NCI-H748 treated with DMSO at 0.1 percent for 48 hours (cell line): ENCODE measurements around the gene MTX2.
A peak's percentile ranks its signal among the peaks of the same experiment; 100 is the strongest.
"Not testable (repeated sequence)": the region's sequence is repeated elsewhere in the genome, so short reads cannot be mapped to it uniquely, and the experiment has no call there.

Source experiments
- DNase-seq: peaks from one replicate; lab custom pipeline; 2025; lab: John Stamatoyannopoulos, UW

Gene MTX2

GRCh38 chr2:176291335-176291734 lies 22.1 kb downstream of the MTX2 start:
- no peak for DNase-seq

DNA sequence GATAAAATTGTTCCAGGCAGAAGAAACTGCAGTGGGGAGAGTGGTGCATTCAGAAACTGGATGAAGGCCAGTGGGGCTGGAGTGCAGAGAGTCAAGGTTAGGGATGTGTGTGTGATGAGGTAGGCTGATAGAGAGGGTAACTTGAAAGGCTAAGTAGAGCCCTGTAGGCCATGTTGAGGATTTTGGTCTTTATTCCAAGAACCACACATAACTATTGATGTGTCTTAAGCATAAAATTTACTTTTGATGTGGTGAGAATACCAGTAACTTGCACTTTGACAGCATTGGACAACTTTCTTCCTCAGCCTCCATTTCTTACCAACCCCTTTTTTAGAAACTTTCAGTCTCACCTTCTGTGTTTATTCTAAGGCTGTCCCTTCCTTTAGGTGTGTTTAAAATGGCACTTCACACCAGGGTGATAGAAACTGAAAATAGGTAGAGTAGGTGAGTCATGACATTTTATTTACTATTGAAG lies 22.6 kb downstream of the MTX2 start:
- DNase-seq, result no peak

GRCh38 chr2:176292608-176293007 lies 23.4 kb downstream of the MTX2 start:
- no peak for DNase-seq

DNA sequence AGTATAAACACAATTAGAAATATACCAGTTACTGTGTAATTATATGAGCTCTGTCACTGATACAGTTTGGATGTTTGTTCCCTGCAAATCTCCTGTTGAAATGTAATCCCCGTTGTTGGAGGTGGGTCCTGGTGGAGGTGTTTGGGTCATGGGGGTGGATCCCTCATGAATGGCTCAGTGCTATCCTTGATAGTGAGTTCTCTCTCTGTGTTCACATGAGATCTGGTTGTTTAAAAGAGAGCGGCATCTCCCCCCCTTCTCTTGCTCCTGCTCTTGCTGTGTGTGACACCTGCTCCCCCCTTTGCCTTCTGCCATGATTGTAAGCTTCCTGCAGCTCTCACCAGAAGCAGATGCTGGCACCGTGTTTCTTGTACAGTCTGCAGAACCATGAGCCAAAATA lies 24.1 kb downstream of the MTX2 start:
- DNase-seq, result peak; percentile 29

DNA sequence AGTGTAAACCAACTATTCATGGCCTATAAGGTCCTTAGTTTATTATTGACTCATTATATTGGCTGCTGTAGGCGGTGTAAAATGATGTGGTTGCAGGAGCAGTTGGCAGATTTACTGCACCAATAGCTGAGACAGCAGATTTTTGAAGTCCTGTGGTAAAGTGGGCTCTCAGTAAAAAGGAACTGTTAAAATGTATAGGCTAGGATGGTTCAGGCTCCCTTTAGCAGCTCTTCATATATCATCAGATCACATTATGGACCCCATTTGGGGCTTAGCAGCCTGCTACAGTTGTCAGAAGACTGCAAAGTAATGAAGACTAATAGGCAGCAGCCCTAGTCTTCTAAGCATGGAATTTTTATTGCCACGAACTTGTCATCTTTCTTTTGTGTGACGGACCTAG lies 27.8 kb downstream of the MTX2 start:
- DNase-seq, result no peak

DNA sequence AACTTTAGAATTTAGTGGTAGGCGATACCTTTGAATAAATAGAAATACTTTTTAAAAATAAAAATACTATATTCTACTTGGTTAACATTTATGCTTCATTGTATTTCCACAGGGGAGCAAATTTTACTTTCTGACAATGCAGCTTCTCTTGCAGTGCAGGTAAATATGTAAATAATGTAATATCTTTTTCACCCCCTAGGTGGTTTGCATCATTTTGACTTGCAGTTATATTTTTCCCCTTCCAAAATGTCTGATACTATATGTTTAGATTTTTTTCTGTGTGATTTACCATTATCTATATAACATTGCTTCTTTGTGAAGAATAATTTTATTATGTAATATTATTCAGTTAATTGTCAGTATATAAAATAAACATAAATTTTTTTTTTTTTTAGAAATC lies 28.5 kb downstream of the MTX2 start:
- DNase-seq, result no peak

DNA sequence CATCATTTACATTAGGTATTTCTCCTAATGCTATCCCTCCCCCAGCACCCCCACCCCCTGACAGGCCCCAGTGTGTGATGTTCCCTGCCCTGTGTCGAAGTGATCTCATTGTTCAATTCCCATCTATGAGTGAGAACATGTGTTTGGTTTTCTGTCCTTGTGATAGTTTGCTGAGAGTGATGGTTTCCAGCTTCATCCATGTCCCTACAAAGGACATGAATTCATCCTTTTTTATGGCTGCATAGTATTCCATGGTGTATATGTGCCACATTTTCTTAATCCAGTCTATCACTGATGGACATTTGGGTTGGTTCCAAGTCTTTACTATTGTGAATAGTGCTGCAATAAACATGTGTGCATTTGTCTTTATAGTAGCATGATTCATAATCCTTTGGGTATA lies 36.8 kb downstream of the MTX2 start:
- DNase-seq, result not testable (repeated sequence)

DNA sequence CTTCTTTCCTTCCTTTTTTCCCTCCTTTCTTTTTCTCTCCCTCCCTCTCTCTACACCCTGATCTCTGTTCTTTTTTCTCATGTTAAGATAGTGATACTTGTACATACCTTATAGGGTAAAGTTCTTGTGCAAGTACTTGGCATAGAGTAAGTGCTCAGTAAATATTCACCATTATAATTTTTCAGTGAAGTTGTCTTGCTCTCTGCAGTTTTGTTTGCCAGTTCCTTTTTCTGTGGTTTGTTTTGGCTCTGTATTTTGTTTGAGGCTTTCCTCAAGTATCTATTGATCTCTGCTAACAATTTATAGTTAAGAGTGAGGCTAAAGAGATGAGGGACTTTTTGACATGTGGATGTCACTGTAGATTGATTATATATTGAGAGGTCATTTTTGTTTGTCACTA lies 48.0 kb downstream of the MTX2 start:
- no peak for DNase-seq

GRCh38 chr2:176317623-176318065 lies 48.4 kb downstream of the MTX2 start:
- DNase-seq, result no peak

DNA sequence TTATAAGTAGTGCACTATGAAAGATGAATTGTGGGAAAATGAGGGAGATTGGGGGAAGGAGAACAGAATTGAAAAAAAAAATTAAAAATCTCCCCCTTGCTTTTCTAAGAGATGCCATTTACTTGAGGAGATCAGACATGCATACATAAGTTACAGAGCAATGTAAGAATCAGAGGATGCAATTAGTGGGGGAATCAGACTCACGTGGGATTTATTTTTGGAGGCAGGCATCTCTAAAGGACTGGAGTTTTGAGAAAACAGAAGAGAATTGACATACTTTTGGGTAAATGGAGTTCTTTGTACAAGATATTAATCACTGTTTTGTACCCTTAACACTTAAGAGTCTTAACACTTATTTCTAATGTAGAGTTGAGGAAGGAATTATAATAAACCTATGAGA lies 52.7 kb downstream of the MTX2 start:
- DNase-seq, result no peak

DNA sequence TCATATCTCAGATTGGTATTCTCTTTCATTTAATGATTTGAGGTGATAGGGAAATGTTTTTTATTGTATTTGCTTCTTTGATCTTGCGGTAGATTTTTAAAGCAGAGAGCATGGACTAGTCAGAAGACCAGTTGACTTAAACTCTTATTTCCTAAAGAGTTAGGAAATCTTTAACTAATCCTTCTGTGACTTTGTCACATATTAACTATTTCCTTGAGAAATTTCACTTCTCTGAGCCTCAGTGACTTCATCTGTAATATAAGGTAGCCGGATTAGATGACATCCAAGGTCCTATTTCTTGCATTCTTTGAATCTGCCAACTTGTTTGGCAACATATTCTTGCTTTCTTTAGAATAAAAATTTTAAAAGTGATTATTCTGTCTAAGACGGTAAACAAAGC lies 55.6 kb downstream of the MTX2 start:
- DNase-seq, result no peak

DNA sequence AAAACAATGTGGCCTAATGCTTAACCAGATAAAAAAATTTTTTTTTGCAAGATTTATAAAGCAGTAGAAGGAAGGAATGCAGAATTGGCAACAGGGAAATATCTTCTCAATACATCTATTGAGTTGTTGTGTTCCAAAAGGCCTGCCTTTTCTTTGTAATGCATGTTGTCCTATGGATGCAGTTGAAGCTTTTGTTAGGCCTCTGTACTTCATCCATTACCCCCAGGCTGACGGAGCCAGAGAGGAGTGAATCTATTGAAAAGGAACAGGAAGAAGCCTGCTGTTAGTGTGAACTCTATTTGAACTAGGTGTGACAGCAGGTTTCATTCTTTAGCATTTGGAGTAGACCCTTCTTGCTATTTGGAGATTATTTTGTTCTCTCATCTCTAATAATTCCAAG lies 56.5 kb downstream of the MTX2 start:
- peak; percentile 61 for DNase-seq

GRCh38 chr2:176328149-176328548 lies 58.9 kb downstream of the MTX2 start:
- no peak for DNase-seq

- DNase-seq, result no peak
Observed at GRCh38 chr2:176330612-176331011, 61.4 kb downstream of the MTX2 start.

DNA sequence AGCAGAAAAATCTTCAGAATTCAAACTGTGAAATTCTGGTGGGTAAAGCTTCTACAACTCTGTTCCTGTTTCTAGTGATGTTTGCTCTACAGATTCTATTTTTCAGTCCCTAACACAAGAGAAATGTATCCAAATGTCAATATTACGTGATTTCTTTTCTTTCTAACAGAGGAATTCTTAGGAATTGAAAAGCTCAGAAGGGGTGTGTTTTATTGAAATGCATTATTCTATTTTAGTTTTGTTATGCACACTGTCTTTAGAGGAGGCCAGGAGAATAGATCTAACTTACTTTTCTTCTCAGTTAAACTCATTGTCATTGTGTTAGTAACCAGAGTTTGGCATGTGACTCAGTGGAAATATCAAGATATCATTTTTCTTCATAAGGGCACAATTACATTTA lies 62.4 kb downstream of the MTX2 start:
- no peak for DNase-seq

DNA sequence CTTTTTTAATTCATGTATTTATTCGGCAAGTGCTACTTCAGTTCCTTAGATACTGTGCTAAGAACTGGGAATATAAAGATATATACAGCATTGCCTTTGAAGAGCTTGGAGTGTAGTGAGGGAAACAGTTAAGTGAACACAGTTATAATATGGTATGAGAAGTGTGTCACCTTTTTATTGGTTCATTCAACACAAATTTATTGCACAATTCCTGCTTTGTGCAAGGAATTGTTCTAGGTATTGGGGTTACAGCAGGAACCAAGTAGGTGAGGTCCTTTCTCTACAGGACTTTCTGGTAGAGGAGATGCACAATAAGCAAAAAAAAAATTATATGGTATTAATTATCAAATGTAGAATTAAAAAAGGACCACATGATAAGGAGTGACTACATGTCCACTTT lies 65.5 kb downstream of the MTX2 start:
- no peak for DNase-seq

GRCh38 chr2:176338395-176338794 lies 69.2 kb downstream of the MTX2 start:
- no peak for DNase-seq

DNA sequence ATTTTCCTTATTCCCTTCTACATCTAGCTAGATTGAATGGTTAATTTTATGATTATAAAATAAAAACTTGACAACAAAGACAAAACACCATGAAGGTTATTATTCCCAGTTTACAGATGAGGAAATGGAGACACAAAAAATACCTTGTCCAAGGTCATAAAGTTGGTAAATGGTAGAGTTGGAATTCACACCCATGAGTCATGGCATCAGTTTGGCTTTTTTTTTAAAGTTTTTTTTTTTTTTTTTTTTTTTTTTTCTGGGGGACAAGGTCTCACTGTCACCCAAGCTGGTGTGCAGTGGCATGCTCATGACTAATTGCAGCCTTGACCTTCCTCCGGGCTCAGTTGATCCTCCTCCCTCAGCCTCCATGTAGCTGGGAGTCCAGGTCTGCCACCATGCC lies 70.0 kb downstream of the MTX2 start:
- no peak for DNase-seq

GRCh38 chr2:176356251-176356650 lies 87.0 kb downstream of the MTX2 start:
- DNase-seq, result no peak

DNA sequence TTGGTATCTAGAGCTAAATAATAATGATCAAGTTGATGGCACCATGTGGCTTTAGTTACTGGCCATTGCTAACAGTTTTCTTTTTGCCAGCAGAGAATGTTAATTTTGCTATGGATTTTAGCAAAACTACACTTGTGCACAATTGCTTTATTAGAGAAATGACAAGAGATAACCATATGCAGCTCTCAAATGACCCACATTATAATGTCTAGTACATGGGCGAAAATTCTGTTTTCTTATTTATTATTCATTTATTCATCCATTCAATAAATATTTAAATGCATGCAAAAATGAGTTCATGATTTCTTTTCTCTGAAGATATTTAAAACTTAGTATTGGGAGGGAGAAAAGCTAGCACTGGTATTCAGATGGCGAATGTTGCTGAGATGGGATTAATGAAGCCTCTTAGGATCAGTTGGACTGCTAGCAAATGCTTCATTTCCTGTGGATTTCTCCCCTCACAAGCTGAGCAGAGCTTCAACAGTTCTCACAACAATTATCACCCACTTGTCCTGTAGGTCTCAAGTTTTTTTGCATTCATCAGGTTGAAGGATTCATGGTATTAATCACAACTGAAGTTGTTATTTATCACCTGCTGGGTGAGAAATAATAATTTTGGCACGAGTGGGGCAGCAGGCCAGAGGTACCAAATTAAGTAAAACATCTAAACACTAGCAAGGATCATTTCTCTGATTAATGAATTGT lies 95.2 kb downstream of the MTX2 start:
- no peak for DNase-seq

GRCh38 chr2:176368349-176368748 lies 99.1 kb downstream of the MTX2 start:
- DNase-seq, result no peak

- DNase-seq, result no peak
Observed at GRCh38 chr2:176370467-176371171, 101.4 kb downstream of the MTX2 start.

DNA sequence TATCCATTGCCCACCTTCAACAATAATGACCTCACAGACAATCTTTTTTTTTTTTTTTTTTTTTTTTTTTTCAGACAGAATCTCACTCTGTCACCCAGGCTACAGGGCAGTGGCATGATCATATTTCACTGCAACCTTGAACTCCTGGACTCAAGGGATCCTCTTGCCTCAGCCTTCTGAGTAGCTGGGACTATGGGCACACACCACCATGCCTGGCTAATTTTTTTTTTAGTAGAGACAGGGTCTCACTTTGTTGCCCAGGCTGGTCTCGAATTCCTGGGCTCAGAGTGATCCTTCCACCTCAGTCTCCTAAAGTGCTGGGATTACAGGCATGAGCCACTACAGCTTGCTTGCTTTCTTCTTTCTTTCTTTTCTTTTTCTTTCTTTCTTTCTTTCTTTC lies 103.9 kb downstream of the MTX2 start:
- not testable (repeated sequence) for DNase-seq

- no peak for DNase-seq
Observed at GRCh38 chr2:176378323-176378722, 109.1 kb downstream of the MTX2 start.
